Spleen (tissue), 11 donors: ENCODE results near the gene SHISA2. TPM values are rescaled to one million over a fixed set of nuclear protein-coding genes. Genes with fewer than 3 reads are reported as not detected.

Experiments used
- DNase-seq: peaks from one replicate; pipeline ENCODE4 v3.0.0-alpha.2; 2020
- H3K27ac ChIP-seq, 8 donors: fragments of 200-600 bp; sonication (generic) in 7 of 8; 1 replicate in 4 of 8; 2 replicates in 4 of 8; pipeline versions ENCODE4 v1.5.0 to v1.8.0; 2016 to 2021; ENCODE audit warnings: inconsistent platforms in 4 of 8, mild to moderate bottlenecking in 4 of 8, moderate library complexity in 1 of 8
- H3K27me3 ChIP-seq, 7 donors: fragments of 200-600 bp; sonication (generic) in 6 of 7; replicated peaks in 1 of 7; 1 replicate in 4 of 7; 2 replicates in 3 of 7; pipeline versions ENCODE4 v1.5.0 to v1.8.0; 2016 to 2021; ENCODE audit warnings: inconsistent platforms in 3 of 7, mild to moderate bottlenecking in 1 of 7
- H3K36me3 ChIP-seq, 6 donors: fragments of 200-600 bp; sonication (generic) in 5 of 6; 1 replicate in 4 of 6; 2 replicates in 2 of 6; pipeline versions ENCODE4 v1.5.0 to v1.8.0; 2016 to 2021; ENCODE audit warnings: inconsistent platforms in 2 of 6
- H3K4me1 ChIP-seq, 6 donors: fragments of 200-600 bp; sonication (generic) in 5 of 6; 1 replicate in 3 of 6; 2 replicates in 3 of 6; pipeline versions ENCODE4 v1.5.0 to v1.8.0; 2016 to 2021; ENCODE audit warnings: inconsistent platforms in 3 of 6
- H3K4me3 ChIP-seq, 8 donors: fragments of 200-600 bp; sonication (generic) in 7 of 8; 1 replicate in 4 of 8; 2 replicates in 4 of 8; pipeline versions ENCODE4 v1.5.0 to v1.8.0; 2016 to 2021; ENCODE audit warnings: inconsistent platforms in 4 of 8, mild to moderate bottlenecking in 4 of 8, moderate library complexity in 2 of 8
- H3K9me3 ChIP-seq, 8 donors: fragments of 200-600 bp; sonication (generic) in 7 of 8; 1 replicate in 4 of 8; 2 replicates in 4 of 8; pipeline versions ENCODE4 v1.5.0 to v1.8.0; 2016 to 2021; ENCODE audit warnings: inconsistent platforms in 4 of 8
- CTCF ChIP-seq, 11 experiments: fragments of 200-600 bp in 7 of 11; fragments of 450-650 bp in 4 of 11; sonication (generic) in 4 of 11; IDR thresholded peaks in 8 of 11; conservative IDR thresholded peaks in 3 of 11; 1 replicate in 7 of 11; 2 replicates in 4 of 11; pipeline versions ENCODE4 v1.4.0 to v1.8.0; 2016 to 2021; ENCODE audit warnings: antibody characterized with exemption in 11 of 11, inconsistent platforms in 4 of 11, mild to moderate bottlenecking in 1 of 11
- POLR2A ChIP-seq, 3 donors: fragments of 450-650 bp; IDR thresholded peaks; one replicate each; pipeline ENCODE4 v1.5.1; 2017; ENCODE audit warnings: antibody characterized with exemption in 3 of 3, mild to moderate bottlenecking in 1 of 3
- POLR2AphosphoS5 ChIP-seq, 3 donors: sonication (generic); formaldehyde crosslinking; IDR thresholded peaks; one replicate each; pipeline ENCODE4 v1.5.1; 2017; ENCODE audit warnings: antibody characterized with exemption in 3 of 3
- WGBS, 5 donors: extraction: QIAGEN DNeasy Blood & Tissue Kit in 3 of 5; methylation state at CpG; one replicate each; pipeline versions ENCODE4 v1.1.5 to v1.1.7; 2013 to 2018; 5-methylcytosine and 5-hydroxymethylcytosine counted together
- intact Hi-C: fragments of 100-400 bp; cut with DNase I; formaldehyde crosslinking; loops from one replicate; pipeline ENCODE4 v1.15.0; 2023; ENCODE audit warnings: low total_unique reads
- polyA plus RNA-seq, 3 donors: library from polyadenylated mRNA; stranded (reverse); fragments of 200-250 nt; gene quantifications; one replicate each; pipeline ENCODE4 v1.2.1, GENCODE V29; 2013
- total RNA-seq, 7 donors: library from RNA; depleted of rRNA in 3 of 7; stranded (reverse); fragments of >200 nt in 3 of 7; fragmentation: NEBNext Ultra II Directional in 4 of 7; extraction: Animal tissue kit (Norgen Biotek cat#: 25700) in 4 of 7; gene quantifications; one replicate each; pipeline versions ENCODE4 v1.1.0 to v1.2.1, GENCODE V29; 2016 to 2021
- donor health status: healthy with polysubstance abuse.
- donor health status: DM: no; HTN: no; CAD: no; lungs with moderate emphysema.
- donor health status: DM: no; HTN: no; CAD: no.
- donor health status: Bipolar disorder and iron deficiency.
- donor health status: healthy.
- donor health status: DM: no; HTN: no; CAD: no.
- donor health status: DM: yes; HTN: yes; CAD: no.

Gene SHISA2
- total and polyA plus RNA-seq, 10 donors = 0.27 to 1.5 (median 0.45) TPM; not detected in 2

- H3K9me3 ChIP-seq = peaks cover 0 to 15% (median 11%) of the 10 kb centered on the region in 8 donors
- intact Hi-C loops = no loop called here
- no peaks in the 10 kb centered on the region for H3K27me3 ChIP-seq
- WGBS, 5 donors = 88 to 95% (median 91%) methylated on average over 4 of the region's 4 CpGs
- no peak overlapping the region for H3K27ac ChIP-seq
- no peaks in the 10 kb centered on the region for H3K4me1 ChIP-seq
- H3K4me3 ChIP-seq = no peak overlapping the region
- no peak for TF ChIP-seq CTCF (IDR thresholded peaks at IDR 0.05 in 8 of 11, conservative IDR thresholded peaks at IDR 0.05 in 3 of 11)
- TF ChIP-seq POLR2A (IDR thresholded peaks at IDR 0.05) = no peak
- TF ChIP-seq POLR2AphosphoS5 (IDR thresholded peaks at IDR 0.05) = no peak
- H3K36me3 ChIP-seq = no peaks in the 10 kb centered on the region
- DNase-seq = no peak
Observed at GRCh38 chr13:26030331-26030730, 21.5 kb downstream of the SHISA2 start.

- intact Hi-C loops = no loop called here
- DNase-seq = no peak
- peaks cover 0 to 15% (median 11%) of the 10 kb centered on the region in 8 donors for H3K9me3 ChIP-seq
- no peaks in the 10 kb centered on the region for H3K27me3 ChIP-seq
- 90 to 99% (median 92%) methylated on average over 4 of the region's 4 CpGs for WGBS, 5 donors
- H3K4me3 ChIP-seq = no peak overlapping the region
- H3K27ac ChIP-seq = no peak overlapping the region
- no peaks in the 10 kb centered on the region for H3K36me3 ChIP-seq
- no peak for TF ChIP-seq POLR2A (IDR thresholded peaks at IDR 0.05)
- no peak for TF ChIP-seq CTCF (IDR thresholded peaks at IDR 0.05 in 8 of 11, conservative IDR thresholded peaks at IDR 0.05 in 3 of 11)
- no peak for TF ChIP-seq POLR2AphosphoS5 (IDR thresholded peaks at IDR 0.05)
- no peaks in the 10 kb centered on the region for H3K4me1 ChIP-seq
Observed at GRCh38 chr13:26029581-26030136, 22.2 kb downstream of the SHISA2 start.

GRCh38 chr13:26026211-26026610, 25.6 kb downstream of the SHISA2 start:
- TF ChIP-seq POLR2AphosphoS5 (IDR thresholded peaks at IDR 0.05) (no peak), CTCF (IDR thresholded peaks at IDR 0.05 in 8 of 11, conservative IDR thresholded peaks at IDR 0.05 in 3 of 11) (no peak), POLR2A (IDR thresholded peaks at IDR 0.05) (no peak)
- intact Hi-C loops = no loop called here
- WGBS, 5 donors = 69 to 89% (median 82%) methylated on average over 4 of the region's 4 CpGs

GRCh38 chr13:26025771-26026170, 26.0 kb downstream of the SHISA2 start:
- 88 to 93% (median 92%) methylated on average over 4 of the region's 4 CpGs for WGBS, 5 donors
- TF ChIP-seq POLR2AphosphoS5 (IDR thresholded peaks at IDR 0.05) (no peak), CTCF (IDR thresholded peaks at IDR 0.05 in 8 of 11, conservative IDR thresholded peaks at IDR 0.05 in 3 of 11) (no peak), POLR2A (IDR thresholded peaks at IDR 0.05) (no peak)

More at GRCh38 chr13:26026211-26026610, 25.6 kb downstream of the SHISA2 start:
- Histone ChIP-seq H3K4me3 (no peak overlapping the region), H3K27me3 (no peaks in the 10 kb centered on the region), H3K9me3 (peaks cover 0 to 9% (median 7%) of the 10 kb centered on the region in 8 donors), H3K4me1 (no peaks in the 10 kb centered on the region), H3K36me3 (no peaks in the 10 kb centered on the region), H3K27ac (no peak overlapping the region)
- DNase-seq = no peak

More at GRCh38 chr13:26025771-26026170, 26.0 kb downstream of the SHISA2 start:
- Histone ChIP-seq H3K27me3 (no peaks in the 10 kb centered on the region), H3K4me3 (no peak overlapping the region), H3K36me3 (no peaks in the 10 kb centered on the region), H3K9me3 (peaks cover 0 to 4% (median 2%) of the 10 kb centered on the region in 8 donors), H3K27ac (no peak overlapping the region), H3K4me1 (no peaks in the 10 kb centered on the region)
- intact Hi-C loops = no loop called here
- no peak for DNase-seq
